ENCODE data around the gene POLR2I. TPM values are rescaled to one million over a fixed set of nuclear protein-coding genes. Genes with fewer than 3 reads are reported as not detected.
A peak's percentile ranks its signal among the peaks of the same experiment; 100 is the strongest.
"Not testable (repeated sequence)": the region's sequence is repeated elsewhere in the genome, so short reads cannot be mapped to it uniquely, and the experiment has no call there.

POLR2I gene
- total RNA-seq, 2 donors from 2014 or later, result 39.4 to 42.7 TPM

DNA sequence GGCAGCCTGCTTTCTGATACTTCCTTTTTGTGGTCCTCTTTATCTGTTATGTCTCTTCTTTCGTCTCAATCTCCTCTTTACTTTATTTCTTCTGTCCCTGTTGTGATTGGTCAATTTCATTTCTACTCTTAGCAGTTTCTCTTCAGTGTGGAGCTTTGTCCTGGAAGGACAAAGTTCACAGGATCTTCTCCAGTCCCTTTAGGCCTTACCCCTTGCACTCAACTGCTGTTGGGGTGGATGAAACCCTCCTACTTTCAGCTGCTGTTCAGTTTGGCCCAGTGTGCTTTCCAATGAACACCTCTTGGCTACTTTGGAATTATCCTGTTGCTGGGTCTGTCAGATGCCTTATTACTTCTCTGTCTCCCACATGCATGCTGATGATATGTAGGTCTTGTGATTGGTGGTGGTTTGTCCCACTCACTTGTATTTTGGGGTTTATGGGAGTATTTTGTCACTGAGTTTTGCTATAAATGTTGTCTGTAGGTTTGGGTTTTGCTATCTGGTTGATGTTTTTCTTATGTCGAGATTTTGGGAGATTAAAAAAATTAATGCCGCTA, 35.2 kb downstream of the POLR2I start:
- intact Hi-C loops (cut with DNase I, micrococcal nuclease), result no loop called here
- no peak for ATAC-seq
- no peak for DNase-seq

DNA sequence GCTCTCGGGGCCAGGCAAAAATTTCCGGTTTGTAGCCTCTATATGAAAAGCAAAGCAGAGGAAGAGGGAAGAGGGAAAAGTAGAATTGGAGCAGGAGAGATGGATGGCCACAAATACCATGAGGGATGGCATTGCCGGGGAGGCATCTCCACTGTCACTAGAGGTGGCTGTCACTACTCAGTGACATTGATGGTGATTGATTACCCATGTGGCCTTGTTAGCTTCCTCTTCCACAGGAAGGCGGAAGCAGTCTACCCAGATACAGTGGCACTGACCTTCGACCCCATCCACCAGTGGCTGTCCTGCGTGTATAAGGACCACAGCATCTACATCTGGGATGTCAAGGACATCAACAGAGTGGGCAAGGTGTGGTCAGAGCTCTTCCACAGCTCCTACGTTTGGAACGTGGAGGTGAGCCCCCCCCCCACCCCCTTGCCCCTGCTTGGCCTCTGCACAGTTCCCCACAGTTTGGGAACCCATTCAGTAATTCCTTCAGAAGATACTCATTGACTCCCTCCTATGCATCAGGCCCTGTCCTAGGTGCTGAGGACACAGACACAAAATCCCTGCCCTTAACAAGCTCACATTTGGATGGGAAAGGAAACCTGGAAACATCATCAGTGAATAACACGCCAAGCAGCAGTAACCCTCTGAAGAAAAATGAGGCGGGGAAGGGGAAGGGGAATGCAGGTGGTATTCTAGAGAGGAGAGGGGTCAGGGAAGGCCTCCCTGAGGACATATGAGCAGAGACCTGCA, 41.4 kb downstream of the POLR2I start:
- peak; percentile 55 for ATAC-seq
- intact Hi-C loops (cut with DNase I, micrococcal nuclease), result no loop called here
- DNase-seq, result no peak

DNA sequence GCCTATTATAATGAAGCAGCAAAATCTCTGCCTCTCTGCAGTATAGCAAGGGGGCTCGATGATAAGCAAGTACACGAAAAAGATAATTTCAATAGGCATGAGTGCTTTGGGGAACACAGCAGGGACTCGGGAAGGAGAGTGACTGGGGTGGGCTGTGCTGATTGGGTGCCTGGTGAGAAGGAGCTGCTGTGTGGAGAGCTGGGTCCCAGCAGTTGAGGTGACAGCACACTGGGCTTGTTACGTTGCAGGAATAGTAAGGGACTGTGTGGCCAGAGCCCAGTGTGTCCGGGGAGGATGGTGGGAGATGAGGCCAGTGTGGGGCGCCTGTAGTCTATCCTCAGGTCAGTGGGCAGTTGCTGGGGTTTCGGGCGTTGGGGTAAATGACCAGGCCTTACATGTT, 42.6 kb downstream of the POLR2I start:
- no peak for DNase-seq
- no peak for ATAC-seq
- intact Hi-C loops (cut with DNase I, micrococcal nuclease), result no loop called here

- not testable (repeated sequence) for ATAC-seq
Measured at GRCh38 chr19:36068810-36069499, 45.7 kb downstream of the POLR2I start.

DNA sequence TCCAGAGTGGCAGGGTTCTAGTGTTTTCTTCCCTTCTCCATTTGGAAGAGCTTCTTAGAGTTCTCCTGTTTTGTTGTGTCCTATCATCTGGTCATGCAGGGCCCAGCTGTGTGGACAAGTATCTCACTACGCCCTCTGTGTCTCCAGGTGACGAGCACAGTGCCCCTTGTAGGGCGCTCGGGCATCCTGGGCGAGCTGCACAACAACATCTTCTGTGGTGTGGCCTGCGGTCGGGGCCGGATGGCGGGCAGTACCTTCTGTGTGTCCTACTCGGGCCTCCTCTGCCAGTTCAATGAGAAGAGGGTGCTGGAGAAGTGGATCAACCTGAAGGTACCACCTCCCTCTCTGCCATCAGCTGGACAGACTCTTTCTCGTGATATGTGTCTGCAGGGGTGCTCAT, 47.0 kb downstream of the POLR2I start:
- DNase-seq (no peak), ATAC-seq (no peak)
- intact Hi-C loops (cut with DNase I, micrococcal nuclease), result no loop called here

More at GRCh38 chr19:36068810-36069499, 45.7 kb downstream of the POLR2I start:
- intact Hi-C loops (cut with DNase I, micrococcal nuclease); DNase-seq: not testable (repeated sequence)

- no peak for ATAC-seq
Measured at GRCh38 chr19:36064826-36065225, 49.8 kb downstream of the POLR2I start.

More at GRCh38 chr19:36064826-36065225, 49.8 kb downstream of the POLR2I start:
- DNase-seq, result no peak
- intact Hi-C loops (cut with DNase I, micrococcal nuclease), result no loop called here

Other genes with a start within 250 kb of the POLR2I start
- 1 to 10 TPM; 1.8 to 4.7 TPM for gene APLP1, start 246.3 kb downstream of the POLR2I start, total RNA-seq
- gene NFKBID, start 214.3 kb downstream of the POLR2I start, total RNA-seq, result 10 to 100 TPM; 10.0 to 10.1 TPM
- 1 to 10 TPM; 1.0 to 6.1 TPM for gene HCST, start 212.3 kb downstream of the POLR2I start, total RNA-seq
- 10 to 100 TPM in 1 of 2 donors, 1 to 10 TPM in 1; 8.2 to 41.3 TPM for gene TYROBP, start 206.6 kb downstream of the POLR2I start, total RNA-seq
- gene LRFN3, start 178.5 kb downstream of the POLR2I start, total RNA-seq, result 10 to 100 TPM; 12.5 to 14.7 TPM
- 10 to 100 TPM; 19.6 to 20.0 TPM for gene SDHAF1, start 119.7 kb downstream of the POLR2I start, total RNA-seq
- 1 to 10 TPM; 6.5 to 9.0 TPM for gene SYNE4, start 106.1 kb downstream of the POLR2I start, total RNA-seq
- gene ALKBH6, start 100.7 kb downstream of the POLR2I start, total RNA-seq, result 10 to 100 TPM; 15.3 to 22.1 TPM
- gene CLIP3, start 82.0 kb downstream of the POLR2I start, total RNA-seq, result 10 to 100 TPM in 1 of 2 donors, 1 to 10 TPM in 1; 3.1 to 10.6 TPM
- gene THAP8, start 60.6 kb downstream of the POLR2I start, total RNA-seq, result 1 to 10 TPM; 3.6 to 4.5 TPM
- 1 to 10 TPM in 1 of 2 donors, under 1 TPM in 1; 0.84 to 4.5 TPM for gene WDR62, start 60.0 kb downstream of the POLR2I start, total RNA-seq
- gene OVOL3, start 3.7 kb downstream of the POLR2I start, total RNA-seq, result not detected
- 100 to 1,000 TPM in 1 of 2 donors, 10 to 100 TPM in 1; 90.0 to 102 TPM for gene TBCB, start 593 bp upstream of the POLR2I start, total RNA-seq
- 100 to 1,000 TPM; 757 to 814 TPM for gene CAPNS1, start 25.2 kb upstream of the POLR2I start, total RNA-seq
- 10 to 100 TPM in 1 of 2 donors, 1 to 10 TPM in 1; 5.5 to 21.3 TPM for gene COX7A1, start 37.6 kb upstream of the POLR2I start, total RNA-seq
- gene ZNF565, start 99.8 kb upstream of the POLR2I start, total RNA-seq, result 1 to 10 TPM; 2.8 to 3.4 TPM
- gene ZNF146, start 100.2 kb upstream of the POLR2I start, total RNA-seq, result 10 to 100 TPM; 33.9 to 40.6 TPM